GM12864 (cell line): ENCODE data around the gene KCNIP1.

Experiments used
- DNase-seq: peaks from one replicate; pipeline ENCODE4 v3.0.0-alpha.2; 2011; ENCODE audit warnings: low read depth
- H3K4me3 ChIP-seq: 2 replicates; pipeline ENCODE4 v1.5.1; 2011; ENCODE audit warnings: mild to moderate bottlenecking, low read depth, low read length, control low read depth
- TF ChIP-seq, protein P1 (sequence below): IDR thresholded peaks from 2 replicates; pipeline ENCODE4 v1.5.1; 2011; ENCODE audit warnings: low read depth, mild to moderate bottlenecking, moderate library complexity, low read length, control low read depth, inconsistent platforms; ENCODE audit errors: missing control alignments

KCNIP1 gene

DNA sequence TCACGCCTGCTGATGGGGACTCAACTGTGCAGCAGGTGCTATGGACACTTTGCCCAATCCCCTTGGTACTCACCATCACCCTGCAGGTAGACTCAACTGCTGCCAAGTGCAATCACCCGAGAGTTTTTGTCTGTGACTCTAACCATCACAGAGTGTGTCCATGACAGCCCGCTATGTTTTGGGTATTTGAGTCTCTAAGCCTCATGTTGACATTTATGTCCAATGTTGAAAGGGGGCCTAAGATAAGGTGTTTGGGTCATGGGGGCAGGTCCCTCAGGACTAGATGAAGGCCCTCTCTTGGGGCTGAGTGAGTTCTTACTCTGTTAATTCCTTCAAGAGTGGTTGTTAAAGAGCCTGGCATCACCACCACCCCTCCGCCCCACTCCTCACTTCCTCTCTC lies 235.6 kb downstream of the KCNIP1 start:
- TF ChIP-seq, protein P1, sequence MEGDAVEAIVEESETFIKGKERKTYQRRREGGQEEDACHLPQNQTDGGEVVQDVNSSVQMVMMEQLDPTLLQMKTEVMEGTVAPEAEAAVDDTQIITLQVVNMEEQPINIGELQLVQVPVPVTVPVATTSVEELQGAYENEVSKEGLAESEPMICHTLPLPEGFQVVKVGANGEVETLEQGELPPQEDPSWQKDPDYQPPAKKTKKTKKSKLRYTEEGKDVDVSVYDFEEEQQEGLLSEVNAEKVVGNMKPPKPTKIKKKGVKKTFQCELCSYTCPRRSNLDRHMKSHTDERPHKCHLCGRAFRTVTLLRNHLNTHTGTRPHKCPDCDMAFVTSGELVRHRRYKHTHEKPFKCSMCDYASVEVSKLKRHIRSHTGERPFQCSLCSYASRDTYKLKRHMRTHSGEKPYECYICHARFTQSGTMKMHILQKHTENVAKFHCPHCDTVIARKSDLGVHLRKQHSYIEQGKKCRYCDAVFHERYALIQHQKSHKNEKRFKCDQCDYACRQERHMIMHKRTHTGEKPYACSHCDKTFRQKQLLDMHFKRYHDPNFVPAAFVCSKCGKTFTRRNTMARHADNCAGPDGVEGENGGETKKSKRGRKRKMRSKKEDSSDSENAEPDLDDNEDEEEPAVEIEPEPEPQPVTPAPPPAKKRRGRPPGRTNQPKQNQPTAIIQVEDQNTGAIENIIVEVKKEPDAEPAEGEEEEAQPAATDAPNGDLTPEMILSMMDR = no peak
- no peak for DNase-seq
- no peak overlapping the region for H3K4me3 ChIP-seq

DNA sequence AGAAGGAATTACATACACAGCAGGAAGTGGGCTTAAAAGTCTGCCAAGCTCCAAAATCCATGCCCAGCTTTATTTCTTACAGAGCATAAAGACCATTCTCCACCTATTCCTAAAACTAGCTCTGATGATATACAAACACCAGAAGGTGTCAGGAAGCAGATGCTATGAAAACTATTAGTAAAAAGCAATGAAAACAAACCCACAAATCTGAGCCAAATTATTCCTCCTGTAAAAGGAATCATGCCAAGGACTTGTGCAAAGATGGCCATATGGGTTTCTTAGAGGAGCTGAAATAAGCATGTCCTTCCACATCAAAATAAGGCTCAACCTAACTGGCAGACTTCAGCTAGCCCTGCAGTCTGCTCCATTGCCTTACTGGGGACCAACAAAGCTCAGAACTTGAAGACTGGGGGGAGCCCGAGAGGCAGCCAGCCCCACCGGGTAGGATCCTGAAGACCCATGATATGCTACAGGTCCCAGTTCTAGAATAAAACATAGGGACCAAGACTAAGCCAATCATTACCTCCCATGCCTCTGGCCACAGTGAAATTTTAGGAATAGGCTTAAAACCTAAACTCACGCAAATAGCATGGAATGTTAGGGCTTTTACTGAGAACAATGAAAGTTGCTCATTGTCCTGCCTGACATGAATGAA lies 236.9 kb downstream of the KCNIP1 start:
- TF ChIP-seq, protein P1 = no peak
- DNase-seq = no peak
- no peak overlapping the region for H3K4me3 ChIP-seq

DNA sequence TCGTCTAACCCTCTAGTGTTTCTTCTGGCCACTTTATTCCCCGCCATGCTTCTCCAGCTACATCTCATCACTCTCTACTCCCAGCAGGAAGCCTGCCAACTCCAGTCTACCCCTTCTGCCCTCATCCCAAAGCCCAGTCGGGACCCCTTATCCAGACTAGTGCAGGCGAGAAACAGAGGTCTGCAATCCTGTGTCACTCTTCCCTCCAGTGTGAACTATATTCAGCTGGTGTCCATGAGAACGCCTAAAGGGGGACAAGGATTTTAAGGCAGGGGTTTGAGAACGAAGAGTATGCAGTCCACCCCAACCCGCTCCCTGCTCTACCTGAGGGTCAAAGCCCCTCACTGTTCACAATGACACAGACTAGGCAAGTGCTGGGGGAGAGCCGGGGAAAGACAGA lies 238.0 kb downstream of the KCNIP1 start:
- TF ChIP-seq, protein P1 = no peak
- no peak for DNase-seq
- no peak overlapping the region for H3K4me3 ChIP-seq

DNA sequence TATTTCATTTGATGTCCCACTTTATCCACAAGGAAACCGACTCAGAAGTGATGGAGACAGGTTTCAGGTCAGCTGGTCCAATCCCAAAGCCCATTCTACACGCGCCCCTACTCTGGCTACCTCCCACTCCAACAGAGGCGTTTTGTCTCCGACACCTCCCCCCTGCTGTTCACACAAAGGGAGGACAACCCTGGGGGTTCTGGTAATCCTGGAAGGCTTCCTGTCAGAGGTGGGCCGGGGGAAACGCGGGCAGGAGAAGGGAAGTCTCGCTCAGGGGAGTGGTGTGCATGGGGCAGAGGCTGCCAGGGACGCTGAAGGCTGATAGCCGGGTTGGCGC lies 240.0 kb downstream of the KCNIP1 start:
- no peak for DNase-seq
- TF ChIP-seq, protein P1 = no peak
- H3K4me3 ChIP-seq = no peak overlapping the region

DNA sequence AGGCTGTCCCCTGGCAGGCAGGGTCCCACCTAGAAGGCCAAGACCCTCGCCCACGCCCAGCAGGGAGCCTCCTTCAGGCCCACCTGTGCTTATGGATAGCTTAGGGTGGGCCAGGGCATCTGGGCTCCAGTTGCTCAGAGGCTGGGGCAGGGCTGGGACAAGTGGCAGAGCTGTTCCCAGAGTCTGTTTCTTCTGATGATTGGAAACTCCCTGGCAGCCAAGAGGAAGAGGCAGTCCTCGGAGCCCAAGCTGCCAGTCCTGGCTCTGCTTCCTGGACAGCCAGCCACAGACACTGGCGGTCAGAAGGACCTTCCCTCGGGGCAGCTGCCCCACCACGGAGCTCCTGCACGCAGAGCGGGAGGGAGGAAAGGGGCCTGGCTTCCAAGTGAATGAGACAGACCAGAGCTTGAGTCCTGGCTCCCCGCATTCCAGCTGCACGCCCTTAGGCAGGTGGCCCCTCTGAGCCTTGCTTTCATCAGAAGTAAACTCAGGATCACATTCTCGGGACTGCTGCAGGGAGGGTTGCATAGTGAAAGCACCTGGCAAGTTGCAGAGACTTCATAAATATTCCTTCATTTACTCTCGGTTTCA lies 241.8 kb downstream of the KCNIP1 start:
- H3K4me3 ChIP-seq = no peak overlapping the region
- TF ChIP-seq, protein P1 = no peak
- no peak for DNase-seq

DNA sequence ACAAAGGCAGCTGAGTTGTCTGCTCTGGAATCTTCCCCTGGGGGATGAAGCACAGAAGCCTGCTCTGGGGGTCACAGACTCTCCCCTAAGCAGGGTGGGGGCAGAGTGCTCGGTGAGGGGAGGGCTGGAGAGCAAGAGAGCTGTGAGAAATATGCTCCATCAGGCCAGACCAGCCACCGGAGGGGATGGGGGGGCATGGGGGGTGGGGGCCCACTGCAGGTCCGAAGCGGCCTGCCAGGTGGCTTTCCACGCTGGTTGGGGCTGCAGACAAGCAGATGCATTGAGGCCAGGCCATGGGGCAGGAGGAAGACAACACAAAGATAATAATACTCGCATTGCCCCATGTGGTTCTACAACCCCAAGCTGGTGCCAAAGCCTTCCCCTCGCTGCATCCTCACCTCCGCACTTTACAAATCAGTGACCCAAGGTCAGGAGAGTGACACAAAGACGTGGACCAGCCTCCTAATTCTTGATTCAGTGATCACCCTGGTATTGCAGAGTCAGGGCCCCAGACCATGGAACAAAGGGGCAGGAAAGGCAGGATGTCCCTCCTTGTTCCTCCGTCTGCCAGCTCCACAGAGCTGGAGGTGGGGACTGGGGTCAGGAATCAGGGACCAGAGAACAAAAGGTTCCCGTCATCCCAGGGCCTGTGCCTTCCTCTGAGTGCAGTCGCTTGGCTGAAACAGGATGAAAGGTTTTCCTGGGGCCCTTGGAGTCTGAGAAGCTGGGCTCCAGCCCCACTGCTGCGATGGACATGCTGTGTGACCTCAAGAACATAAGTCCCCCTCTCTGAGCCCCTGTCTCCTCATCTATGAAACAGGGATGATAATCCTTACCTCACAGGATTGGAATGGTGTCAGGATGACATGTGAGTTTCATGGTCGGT lies 242.5 kb downstream of the KCNIP1 start:
- TF ChIP-seq, protein P1 = no peak
- H3K4me3 ChIP-seq = no peak overlapping the region
- no peak for DNase-seq
